Measurements from ENCODE around the gene MAFG.

MAFG gene

DNA sequence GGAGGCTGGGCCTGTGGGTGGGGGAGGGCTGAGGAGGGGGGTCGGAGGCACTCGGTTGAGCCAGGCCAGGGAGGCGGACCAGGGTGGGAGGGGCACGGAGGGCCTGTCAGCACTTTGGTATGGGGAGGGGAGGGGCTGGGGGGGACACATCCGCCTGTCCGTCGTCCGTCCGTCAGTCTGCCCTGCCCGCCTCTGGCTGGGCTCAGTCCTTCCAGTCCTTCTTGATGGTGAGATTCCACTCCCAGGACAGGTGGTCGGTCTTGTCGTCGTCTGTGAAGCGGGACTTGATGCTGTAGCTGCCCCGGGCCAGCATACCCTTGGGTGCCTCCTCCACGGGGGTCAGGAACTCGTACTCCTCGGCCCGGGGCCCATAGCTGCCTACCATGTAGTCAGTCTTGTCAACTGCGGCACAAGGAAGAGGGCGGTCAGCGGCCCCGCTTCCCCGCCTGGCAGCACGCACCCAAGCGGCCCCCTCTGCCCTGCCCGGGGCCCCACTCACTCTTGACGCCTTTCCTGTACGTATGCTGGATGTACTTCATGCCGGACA is 58.8 kb downstream of the MAFG start:
- DNase-seq (ENCODE audit: low read depth in 2 of 2) = no peak
